ENCODE data around the gene KCNG2.
"Not testable (repeated sequence)": the region's sequence is repeated elsewhere in the genome, so short reads cannot be mapped to it uniquely, and the experiment has no call there.

KCNG2 gene, protein sequence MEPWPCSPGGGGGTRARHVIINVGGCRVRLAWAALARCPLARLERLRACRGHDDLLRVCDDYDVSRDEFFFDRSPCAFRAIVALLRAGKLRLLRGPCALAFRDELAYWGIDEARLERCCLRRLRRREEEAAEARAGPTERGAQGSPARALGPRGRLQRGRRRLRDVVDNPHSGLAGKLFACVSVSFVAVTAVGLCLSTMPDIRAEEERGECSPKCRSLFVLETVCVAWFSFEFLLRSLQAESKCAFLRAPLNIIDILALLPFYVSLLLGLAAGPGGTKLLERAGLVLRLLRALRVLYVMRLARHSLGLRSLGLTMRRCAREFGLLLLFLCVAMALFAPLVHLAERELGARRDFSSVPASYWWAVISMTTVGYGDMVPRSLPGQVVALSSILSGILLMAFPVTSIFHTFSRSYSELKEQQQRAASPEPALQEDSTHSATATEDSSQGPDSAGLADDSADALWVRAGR

DNA sequence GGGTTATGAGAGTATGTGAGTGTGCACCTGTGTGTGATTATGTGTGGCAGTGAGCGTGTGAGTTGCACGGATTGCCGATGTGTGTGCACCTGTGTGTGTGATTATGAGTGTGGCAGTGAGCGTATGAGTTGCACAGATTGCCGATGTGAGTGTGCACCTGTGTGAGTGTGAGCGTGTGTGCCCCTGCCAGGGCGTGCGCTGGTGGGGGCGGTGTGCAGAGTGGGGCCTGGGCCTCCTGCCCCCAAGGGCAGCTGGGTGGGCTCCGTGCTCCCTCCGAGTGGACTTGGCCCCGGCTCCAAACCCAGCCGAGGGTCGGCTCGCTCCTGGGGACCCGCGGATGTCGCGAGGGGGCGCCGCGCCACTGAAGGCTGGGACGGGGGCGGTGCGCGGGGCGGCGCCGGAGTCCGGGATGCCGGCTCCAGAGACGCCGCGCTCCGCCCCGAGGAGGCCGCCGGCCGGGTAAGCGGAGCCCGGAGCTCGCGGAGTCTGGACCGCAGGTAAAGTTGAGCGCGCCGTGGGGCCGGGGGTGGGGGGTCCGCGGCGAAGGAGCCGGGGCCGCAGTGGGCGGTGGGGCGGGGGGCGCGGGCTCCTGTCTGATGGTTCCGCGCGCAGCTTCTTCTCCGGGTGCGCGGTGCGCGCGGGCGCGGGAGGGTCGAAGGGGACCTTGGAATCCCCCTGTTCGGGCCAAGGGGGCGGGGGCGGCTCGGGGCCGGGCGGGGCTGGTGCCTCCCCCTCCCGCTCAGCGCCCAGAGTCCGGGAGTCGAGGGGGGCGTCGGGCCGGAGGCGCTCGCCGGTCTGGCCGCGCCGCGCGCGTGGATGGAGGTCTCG lies at the start of gene KCNG2:
Gene KCNG2 (plus strand): TSS at position 421 of the 828 bp plus-strand sequence. CDS start 65,730 bp downstream, outside the sequence.
- no peak for DNase-seq

DNA sequence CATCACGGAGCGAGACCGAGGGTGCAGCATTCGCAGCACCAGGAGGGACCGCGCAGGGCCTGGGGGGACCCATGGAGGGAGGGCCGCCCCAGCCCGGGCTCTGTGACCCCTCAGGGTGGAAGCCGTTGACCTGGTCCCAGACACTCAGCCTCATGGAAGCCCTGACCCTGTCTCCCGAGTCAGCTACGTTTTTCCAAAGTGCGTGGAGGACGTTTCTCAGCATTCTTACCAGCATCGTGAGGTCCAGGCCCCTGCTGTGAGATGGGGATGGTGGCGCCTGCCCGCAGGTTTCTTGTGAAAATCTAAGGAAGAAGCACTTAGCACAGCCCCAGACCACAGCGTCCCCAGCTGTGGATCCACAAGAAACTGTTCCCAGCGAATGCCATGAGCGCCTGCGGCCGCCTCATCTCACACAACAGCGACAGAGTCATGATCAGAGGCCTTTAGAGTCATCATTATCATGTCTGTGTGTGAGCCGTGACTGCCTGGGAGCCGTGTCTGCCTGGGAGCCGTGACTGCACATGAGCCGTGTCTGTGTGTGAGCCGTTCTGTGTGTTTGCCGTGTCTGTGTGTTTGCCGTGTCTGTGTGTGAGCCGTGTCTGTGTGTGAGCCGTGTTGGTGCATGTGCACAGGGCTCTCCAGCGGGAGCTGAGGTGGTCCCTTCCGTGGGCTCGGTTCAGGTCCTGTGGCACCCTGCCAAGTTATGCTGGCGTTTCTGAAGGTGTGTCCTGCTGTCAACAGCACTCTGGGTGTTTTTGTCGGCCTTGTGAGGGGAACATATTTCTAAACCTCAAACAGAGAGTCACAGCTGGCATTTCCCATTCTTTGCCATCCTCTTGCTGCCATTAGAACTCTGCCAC lies 49.2 kb upstream of the KCNG2 start:
- DNase-seq: no peak

DNA sequence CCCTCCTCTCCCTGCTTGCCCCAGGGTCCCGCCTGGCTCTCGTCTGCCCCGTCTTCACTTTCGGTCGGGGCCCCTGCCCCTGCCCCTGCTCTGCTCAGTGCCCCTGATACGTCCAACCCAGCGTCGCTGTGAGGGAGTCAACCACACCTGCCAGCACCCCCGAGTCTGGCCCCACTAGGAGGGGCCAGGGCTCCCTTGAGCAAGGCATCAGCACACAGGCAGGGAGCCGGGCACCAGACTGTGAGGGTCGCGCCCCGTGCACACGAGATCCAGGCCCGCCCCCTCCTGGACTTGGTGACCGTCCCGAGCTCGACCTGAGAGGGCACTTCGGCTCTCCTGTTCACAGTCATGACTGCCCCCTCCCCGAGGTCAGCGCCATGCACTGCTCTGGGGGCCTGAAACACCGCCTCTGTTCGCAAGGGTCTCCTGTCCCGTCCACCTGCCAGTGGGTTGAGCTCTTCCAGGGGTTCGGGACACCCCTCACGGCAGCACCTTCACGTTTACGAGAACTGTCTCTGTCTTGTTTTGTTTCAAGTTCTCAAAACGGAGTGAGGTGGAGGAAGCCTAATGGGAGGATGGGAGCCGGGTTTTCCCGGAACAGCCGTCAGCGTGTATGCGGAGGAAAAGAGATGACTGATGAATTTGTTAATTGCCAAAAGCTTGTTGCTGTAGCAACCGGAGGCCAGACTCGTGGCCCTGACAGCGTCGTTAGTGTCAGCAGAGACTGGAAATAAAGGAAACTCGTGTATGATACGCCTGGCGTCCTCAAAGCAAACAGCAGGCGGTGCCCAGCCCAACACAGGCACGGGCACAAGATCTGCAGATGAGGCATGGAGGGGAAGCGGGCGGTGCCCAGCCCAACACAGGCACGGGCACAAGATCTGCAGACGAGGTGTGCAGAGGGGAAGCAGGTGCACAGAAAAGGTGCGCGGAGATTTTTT lies 48.2 kb upstream of the KCNG2 start:
- DNase-seq: no peak

DNA sequence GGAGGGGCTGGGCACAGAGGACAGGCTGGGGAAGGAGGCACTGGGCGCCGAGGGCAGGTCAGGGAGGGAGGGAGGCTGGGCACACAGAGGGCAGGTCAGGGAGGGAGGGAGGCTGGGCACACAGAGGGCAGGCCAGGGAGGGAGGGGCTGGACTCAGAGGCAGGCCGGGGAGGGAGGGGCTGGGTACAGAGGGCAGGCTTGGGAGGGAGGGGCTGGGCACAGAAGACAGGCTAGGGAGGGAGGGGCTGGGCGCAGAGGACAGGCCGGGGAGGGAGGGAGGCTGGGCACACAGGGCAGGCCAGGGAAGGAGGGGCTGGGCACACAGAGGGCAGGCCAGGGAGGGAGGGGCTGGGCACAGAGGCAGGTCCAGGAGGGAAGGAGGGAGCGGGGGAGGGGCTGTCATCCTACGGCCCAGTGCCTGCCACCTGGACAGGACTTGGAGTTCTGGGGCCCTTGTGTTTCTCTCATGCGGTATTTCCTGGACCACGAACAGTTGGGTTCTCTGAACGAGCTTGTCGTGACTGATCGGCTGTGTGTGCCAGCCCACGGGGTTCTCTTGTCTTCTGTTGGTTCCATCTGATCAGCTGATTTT lies 46.7 kb upstream of the KCNG2 start:
- DNase-seq: no peak

DNA sequence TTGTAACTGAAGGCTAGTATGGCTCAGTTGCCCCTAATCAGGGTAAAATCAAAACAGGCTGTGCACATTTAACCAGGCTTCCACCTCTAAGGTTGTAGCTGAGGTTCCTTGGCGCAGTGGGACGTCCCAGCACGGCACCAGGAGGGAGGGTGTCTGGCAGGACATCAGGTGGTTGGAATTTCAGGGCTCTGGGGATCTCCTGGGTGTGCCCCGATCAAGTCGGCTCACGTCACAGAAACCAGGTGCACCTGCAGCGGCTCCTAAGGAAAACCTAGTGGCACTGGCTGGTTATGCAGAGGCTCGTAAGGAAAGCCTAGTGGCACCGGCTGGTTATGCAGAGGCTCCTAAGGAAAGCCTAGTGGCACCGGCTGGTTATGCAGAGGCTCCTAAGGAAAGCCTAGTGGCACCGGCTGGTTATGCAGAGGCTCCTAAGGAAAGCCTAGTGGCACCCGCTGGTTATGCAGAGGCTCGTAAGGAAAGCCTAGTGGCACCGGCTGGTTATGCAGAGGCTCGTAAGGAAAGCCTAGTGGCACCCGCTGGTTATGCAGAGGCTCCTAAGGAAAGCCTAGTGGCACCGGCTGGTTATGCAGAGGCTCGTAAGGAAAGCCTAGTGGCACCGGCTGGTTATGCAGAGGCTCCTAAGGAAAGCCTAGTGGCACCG lies 45.7 kb upstream of the KCNG2 start:
- DNase-seq: not testable (repeated sequence)

DNA sequence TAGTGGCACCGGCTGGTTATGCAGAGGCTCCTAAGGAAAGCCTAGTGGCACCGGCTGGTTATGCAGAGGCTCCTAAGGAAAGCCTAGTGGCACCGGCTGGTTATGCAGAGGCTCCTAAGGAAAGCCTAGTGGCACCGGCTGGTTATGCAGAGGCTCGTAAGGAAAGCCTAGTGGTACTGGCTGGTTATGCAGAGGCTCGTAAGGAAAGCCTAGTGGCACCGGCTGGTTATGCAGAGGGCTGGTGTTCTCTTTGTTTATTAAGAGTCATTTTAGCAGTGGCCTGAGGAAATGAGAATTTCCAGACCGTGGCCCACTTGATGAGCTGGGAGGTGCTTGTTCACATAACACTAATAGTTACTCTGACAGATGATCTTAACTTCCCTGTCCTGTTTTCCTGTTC lies 44.8 kb upstream of the KCNG2 start:
- DNase-seq: not testable (repeated sequence)

DNA sequence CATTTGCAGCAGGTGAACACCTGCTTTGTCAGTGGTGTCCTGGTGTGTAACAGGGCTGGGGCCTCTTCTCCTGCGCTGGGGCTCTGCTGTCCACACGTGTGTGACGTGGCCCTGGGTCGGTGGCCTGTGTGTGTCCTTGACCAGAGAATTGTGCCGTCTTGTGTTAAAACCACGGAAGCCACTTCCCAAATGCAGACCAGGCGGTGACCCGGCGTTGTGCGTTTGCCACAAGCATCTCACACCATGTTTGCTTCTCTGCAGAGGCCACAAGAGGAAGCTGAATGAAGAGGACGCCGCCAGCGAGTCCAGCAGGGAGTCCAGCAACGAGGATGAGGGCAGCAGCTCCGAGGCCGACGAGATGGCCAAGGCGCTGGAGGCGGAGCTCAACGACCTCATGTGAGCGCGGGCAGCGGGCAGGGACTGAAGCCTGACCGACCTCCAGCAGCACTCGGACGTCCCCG lies 44.3 kb upstream of the KCNG2 start:
- no peak for DNase-seq

DNA sequence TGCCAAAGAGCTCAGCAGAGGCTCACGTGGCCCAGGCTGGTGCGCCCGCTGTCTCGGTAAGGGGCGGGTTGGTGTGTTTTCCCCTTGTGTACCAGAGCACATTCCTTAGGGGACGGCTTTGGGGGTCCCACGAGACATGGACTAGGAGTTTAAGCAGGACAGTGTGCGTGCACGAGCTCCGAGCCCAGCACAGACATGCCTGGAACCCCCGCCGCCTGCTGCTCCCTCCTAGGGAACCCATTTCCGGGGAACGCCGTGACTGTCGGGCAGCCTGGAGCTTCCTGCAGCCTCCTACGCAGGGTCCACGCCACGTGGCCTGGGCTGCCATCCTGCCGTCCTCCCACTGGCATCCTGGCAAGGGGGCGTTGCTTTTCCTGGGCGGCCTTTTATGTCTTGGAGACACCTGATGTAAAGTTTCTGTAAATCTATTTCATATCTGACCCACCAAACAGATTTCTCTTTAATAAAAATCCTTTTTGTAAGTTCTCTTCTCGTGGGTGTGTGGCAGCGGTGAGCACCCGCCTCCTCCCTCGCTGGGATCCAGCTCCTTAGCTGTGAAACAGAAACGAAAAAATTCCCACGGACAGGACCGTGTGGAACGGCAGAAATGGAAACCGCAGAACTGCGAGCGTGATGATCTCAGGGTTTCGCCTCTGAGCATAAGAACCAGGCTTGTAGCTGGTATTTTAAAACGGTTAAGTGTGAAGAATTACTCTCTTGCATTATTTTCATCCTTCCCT lies 43.5 kb upstream of the KCNG2 start:
- DNase-seq: peak; percentile 23

DNA sequence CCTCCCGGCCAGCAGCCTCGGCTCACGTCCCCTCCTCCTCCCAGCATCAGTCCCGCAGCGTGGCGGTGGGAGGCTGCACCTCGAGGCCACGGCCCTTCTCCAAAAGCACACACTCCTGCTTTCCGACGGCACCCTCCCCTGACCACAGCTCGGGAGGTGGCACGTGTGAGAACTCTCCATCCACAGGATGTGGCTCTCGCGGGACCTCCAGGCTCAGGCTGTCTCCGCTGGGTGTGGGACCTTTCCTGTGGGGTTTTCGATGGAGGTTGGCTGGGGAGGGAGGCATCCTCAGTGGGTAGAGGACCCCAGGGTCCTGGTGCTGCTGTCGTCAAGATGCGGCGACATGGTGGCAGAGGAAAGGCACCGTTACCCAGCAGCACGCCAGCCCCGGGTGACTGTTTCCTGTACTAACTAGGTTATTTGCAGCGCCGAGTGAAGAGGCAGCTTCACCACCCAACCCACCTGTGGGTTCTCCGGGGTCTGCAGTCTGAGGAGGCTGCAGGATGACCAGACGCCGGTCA lies 42.8 kb upstream of the KCNG2 start:
- DNase-seq: no peak

DNA sequence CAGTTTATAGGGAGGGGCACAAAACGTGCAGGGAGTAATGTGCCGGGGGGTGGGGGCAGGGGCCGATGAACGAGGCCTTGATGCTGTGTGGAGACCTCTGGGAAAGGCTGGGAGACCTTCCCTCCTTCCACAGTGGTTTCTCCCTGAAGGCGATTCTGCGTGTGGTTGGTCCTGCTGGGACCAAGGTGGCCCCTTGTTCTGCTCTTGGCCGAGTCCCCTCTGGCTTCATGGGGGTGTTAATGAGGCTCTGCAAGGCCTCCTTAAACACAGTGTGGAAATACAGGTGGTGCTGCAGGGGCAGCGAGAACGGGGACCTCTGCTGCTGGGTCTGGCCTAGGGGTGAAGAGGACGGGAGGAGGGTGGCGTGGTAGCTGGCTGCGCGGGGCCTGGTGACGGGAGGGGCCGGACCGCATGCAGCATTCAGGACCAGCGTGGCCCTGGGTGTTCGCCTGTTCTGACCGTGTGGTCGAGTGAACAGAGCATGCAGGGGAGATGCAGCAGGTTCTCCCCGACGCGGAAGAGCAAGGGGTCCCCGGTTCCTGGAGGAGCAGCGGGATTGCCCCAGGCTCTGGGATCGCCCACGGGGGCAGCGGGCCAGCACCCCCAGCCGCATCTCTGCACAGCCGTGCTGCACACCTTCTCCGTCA lies 42.1 kb upstream of the KCNG2 start:
- no peak for DNase-seq

DNA sequence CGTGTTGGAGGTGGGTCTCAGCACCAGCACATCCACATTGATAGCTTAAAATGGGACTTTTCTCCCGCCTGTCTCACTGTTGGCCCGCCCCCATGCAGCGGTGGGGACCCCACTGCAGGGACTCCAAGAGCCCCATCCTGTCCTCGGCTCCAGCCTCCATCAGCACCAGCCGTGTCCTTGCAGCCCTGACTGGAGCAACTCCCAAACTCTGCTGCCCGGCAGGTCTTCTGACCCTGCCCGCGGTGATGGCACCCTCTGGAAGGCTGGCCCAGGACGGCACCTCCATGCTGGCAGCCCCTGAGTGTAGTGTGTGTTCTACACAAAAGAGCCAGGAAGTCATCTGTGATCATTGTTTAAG lies 41.6 kb upstream of the KCNG2 start:
- no peak for DNase-seq

DNA sequence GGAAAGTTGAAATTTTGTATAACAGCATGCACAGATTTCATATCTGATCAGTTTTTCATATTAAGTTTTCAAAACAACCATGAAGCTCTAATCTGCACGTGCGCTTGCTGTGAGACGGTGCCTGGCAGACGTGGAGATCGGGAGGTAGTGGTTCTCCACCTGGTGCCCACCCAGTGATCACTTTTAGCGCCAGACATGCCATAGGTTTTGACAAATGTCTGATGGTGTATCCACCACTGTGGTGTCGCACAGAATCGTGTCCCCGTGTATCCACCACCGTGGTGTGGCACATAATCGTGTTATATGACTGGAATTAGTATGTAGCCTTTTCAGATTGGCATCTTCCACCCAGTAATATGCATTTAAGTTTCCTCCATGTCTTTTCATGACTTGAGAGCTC lies 40.9 kb upstream of the KCNG2 start:
- no peak for DNase-seq

DNA sequence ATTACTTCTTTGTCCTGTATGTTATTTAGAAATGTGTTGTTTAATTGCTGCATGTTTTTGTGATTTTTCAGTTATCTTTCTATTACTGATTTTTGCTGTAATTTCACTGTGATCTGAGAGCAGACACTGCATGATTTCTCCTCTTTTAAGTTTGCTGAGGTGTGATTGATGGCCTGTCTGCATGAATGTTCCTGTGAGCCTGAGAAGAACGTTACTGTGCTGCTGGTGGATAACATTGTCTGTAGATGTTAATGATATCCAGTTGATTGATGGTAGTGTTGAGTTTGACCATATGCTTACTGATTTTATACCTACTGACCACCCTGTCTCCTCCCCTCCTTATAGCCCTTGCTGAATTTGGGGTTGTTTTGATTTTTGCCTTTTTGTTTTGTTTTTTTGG lies 37.4 kb upstream of the KCNG2 start:
- DNase-seq: no peak

DNA sequence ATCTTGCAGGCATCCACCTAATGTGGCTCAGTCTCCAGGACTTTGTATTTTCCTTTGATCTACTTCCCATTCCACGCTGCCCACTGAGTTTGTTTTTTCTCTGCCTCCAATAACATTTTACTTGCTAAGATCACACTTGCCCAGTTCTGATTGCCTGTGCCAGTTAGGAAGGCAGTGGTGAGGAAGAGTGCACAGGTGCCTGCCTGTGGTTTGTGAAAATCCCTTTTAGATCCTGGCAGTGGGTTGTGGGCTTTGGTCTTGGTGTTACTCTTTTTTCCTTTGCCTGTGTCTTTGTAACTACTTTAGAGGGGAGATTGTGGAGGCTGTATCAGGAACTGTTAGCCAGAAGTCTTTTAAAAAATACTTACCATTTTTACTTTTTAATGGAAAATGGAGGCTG lies 36.9 kb upstream of the KCNG2 start:
- no peak for DNase-seq

DNA sequence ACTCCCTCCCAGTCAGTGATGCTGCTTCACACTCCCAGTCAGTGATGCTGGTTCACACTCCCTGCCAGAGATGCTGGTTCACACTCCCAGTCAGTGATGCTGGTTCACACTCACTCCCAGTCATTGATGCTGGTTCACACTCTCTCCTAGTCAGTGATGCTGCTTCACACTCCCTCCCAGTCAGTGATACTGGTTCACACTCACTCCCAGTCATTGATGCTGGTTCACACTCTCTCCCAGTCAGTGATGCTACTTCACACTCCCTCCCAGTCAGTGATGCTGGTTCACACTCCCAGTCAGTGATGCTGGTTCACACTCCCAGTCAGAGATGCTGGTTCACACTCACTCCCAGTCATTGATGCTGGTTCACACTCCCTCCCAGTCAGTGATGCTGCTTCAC lies 34.3 kb upstream of the KCNG2 start:
- DNase-seq: no peak

DNA sequence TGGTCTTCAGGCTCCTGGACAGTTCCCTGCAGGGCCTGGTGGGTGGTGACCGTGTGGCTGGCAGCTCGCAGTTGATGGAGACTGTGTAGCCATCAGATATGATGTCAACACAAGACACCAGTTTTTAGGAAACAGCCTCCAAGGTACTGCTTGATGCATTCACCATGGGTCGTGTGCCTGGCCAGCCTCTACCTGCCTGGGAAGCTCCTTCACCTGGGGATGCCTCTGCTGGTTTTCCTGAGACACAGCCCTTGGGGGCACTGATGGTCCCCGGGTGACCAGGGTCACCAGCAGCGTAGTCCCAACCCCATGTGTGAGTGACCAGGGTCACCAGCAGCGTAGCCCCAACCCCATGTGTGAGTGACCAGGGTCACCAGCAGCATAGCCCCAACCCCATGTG lies 33.6 kb upstream of the KCNG2 start:
- no peak for DNase-seq

DNA sequence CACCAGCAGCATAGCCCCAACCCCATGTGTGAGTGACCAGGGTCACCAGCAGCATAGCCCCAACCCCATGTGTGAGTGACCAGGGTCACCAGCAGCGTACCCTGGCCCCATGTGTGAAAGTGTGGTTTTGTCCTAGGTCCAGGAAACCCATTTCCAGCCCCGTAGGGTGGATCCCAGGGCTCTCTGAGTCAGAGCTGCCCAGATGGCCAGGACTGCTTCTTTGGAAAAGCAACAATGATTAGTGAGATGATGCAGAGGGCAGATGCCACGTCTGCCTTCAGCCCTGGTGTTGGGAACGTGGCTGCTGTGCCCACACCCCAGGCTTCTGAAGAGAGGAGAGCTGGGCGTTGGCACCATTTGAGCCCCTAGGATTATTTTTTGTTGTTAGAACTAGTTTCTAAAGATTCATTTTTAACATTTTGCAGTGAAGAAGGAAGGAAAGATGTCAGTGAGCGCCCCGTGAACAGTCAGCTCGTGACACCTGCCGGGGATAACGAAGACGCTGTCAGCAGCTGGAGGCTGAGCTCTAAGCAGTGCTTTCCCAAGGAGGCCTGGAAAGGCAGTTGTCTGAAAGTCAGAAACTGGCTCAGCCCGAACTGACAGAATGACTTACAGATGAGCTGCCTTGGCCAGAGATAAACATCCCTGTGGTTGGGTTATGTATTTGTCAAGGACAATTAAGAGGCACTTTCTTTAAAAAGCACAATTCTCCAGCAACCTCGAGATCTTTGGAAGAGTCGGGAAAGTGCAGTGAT lies 32.1 kb upstream of the KCNG2 start:
- DNase-seq: no peak

DNA sequence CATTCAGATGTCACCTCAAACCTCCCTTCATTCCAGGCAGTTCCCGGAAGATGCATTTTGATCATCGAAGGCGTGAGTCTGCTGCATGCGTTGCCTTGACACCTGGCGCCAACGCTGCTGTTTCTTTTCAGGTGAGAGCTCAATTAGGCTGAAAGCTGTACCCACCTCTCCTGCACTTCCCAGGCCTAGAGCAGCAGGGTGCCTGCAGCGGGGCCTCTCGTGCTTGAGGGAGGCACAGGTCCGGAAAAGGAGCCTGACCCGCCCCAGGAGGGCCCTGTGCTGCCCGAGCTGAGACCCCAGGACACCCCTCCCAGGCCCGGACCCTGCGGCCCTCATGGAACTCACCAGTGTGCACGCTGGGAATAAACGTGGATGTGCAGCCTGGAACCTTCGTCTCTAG lies 31.4 kb upstream of the KCNG2 start:
- DNase-seq: no peak

DNA sequence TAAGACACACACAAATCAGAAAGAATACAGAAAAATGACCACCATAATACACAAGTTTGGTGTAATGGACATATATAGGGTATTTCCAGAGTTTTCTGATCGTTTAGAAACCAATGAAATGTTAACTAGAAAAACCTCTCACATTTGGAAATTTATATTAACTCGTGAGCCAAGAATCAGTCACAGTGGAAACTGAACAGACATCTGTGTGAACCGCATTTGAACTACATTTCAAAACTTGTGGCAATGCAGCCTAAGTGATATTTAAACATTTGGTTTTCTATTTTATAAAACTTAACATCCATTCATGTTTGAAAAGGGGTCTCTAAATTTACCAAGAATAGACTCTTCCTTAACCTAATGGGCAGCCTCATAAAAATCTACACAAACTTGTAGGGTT lies 29.0 kb upstream of the KCNG2 start:
- DNase-seq: no peak

Data from activated CD4-positive, CD25-positive, alpha-beta regulatory T cell treated with anti-CD3 and anti-CD28 coated beads, Interleukin-2, amount 50 U/mL, for 72 hours (primary cell).